ENCODE data around the gene MYO1H. TPM values are rescaled to one million over a fixed set of nuclear protein-coding genes. Genes with fewer than 3 reads are reported as not detected.

Gene MYO1H
- total and polyA plus RNA-seq, 2 experiments from 2014 or later = not detected

- Histone ChIP-seq H3K79me2 (replicated peaks; ENCODE audit: insufficient read depth) (no peaks in the 10 kb centered on the region), H3K4me3 (no peak overlapping the region), H4K20me1 (replicated peaks; ENCODE audit: insufficient read depth) (no peaks in the 10 kb centered on the region), H3F3A (replicated peaks; ENCODE audit: low read depth) (no peaks in the 10 kb centered on the region), H3K27me3 (ENCODE audit: insufficient read depth) (no peaks in the 10 kb centered on the region), H3K4me2 (no peak overlapping the region), H2AFZ (no peak overlapping the region), H3K36me3 (ENCODE audit: insufficient read depth) (peaks cover 17% of the 10 kb centered on the region), H3K27ac (ENCODE audit: low read depth) (no peak overlapping the region), H3K9me2 (ENCODE audit: insufficient read depth) (no peaks in the 10 kb centered on the region), H3K4me1 (ENCODE audit: insufficient read depth) (no peaks in the 10 kb centered on the region)
- no peak overlapping the region for H3K27ac Mint-ChIP-seq
- no peak overlapping the region for H3K4me3 Mint-ChIP-seq
- no peaks in the 10 kb centered on the region; the same call in 2 of the 3 replicates for H3K9me3 Mint-ChIP-seq
- no peak for ATAC-seq
- H3K4me1 Mint-ChIP-seq = no peaks in the 10 kb centered on the region
- no peak for TF ChIP-seq EZH2phosphoT487 (IDR thresholded peaks at IDR 0.05; ENCODE audit: unreplicated experiment)
- TF ChIP-seq ZNF331 (CRISPR knock-in tag; IDR thresholded peaks at IDR 0.05; ENCODE audit: low read depth) = no peak
- peaks cover 2% of the 10 kb centered on the region for H3K27me3 Mint-ChIP-seq (ENCODE audit: insufficient read depth, low read depth, poor library complexity)
- DNase-seq (ENCODE audit: low spot score) = no peak
- peaks cover 61% of the 10 kb centered on the region for H3K36me3 Mint-ChIP-seq (ENCODE audit: low read depth)
Measured at GRCh38 chr12:109487181-109488050, 139.7 kb downstream of the MYO1H start.

GRCh38 chr12:109488051-109488665 lies 140.5 kb downstream of the MYO1H start:
- Histone ChIP-seq H3K4me2 (no peak overlapping the region), H3K4me1 (ENCODE audit: insufficient read depth) (no peaks in the 10 kb centered on the region), H3K79me2 (replicated peaks; ENCODE audit: insufficient read depth) (no peaks in the 10 kb centered on the region), H3K36me3 (ENCODE audit: insufficient read depth) (peaks cover 17% of the 10 kb centered on the region), H2AFZ (no peak overlapping the region), H4K20me1 (replicated peaks; ENCODE audit: insufficient read depth) (no peaks in the 10 kb centered on the region), H3K27me3 (ENCODE audit: insufficient read depth) (no peaks in the 10 kb centered on the region), H3K4me3 (no peak overlapping the region), H3K27ac (ENCODE audit: low read depth) (no peak overlapping the region), H3F3A (replicated peaks; ENCODE audit: low read depth) (no peaks in the 10 kb centered on the region), H3K9me2 (ENCODE audit: insufficient read depth) (no peaks in the 10 kb centered on the region)
- peaks cover 2% of the 10 kb centered on the region for H3K27me3 Mint-ChIP-seq (ENCODE audit: insufficient read depth, low read depth, poor library complexity)
- H3K4me3 Mint-ChIP-seq = no peak overlapping the region
- no peaks in the 10 kb centered on the region for H3K4me1 Mint-ChIP-seq
- no peak for ATAC-seq
- DNase-seq (ENCODE audit: low spot score) = no peak
- no peak overlapping the region for H3K27ac Mint-ChIP-seq
- H3K36me3 Mint-ChIP-seq (ENCODE audit: low read depth) = peaks cover 63% of the 10 kb centered on the region
- H3K9me3 Mint-ChIP-seq = no peaks in the 10 kb centered on the region; the same call in 2 of the 3 replicates
- TF ChIP-seq REST (IDR thresholded peaks at IDR 0.05; ENCODE audit: unreplicated experiment) (no peak), POLR2AphosphoS5 (IDR thresholded peaks at IDR 0.05; ENCODE audit: low read depth) (no peak), JUNB (IDR thresholded peaks at IDR 0.05; ENCODE audit: unreplicated experiment) (no peak), CREB1 (CRISPR knock-in tag; IDR thresholded peaks at IDR 0.05; ENCODE audit: low read depth) (no peak), ZNF462 (CRISPR knock-in tag; IDR thresholded peaks at IDR 0.05) (no peak), NANOG (IDR thresholded peaks at IDR 0.05; ENCODE audit: borderline replicate concordance) (no peak), STAT1 (IDR thresholded peaks at IDR 0.05; ENCODE audit: unreplicated experiment) (no peak), ETS1 (IDR thresholded peaks at IDR 0.05) (no peak)

All from GM23338 (cell line).